Lower leg skin (tissue), 3 donors: ENCODE results near the gene DUS2.

ENCODE experiments used
- POLR2A ChIP-seq, 2 donors: fragments of 450-650 bp; IDR thresholded peaks; one replicate each; pipeline ENCODE4 v1.6.1; 2016 to 2017; ENCODE audit warnings: antibody characterized with exemption in 2 of 2, mild to moderate bottlenecking in 1 of 2, moderate library complexity in 1 of 2
- TF ChIP-seq, protein P1 (sequence below), 3 donors: fragments of 450-650 bp; IDR thresholded peaks; one replicate each; pipeline ENCODE4 v1.5.1; 2016; ENCODE audit warnings: antibody characterized with exemption in 3 of 3, mild to moderate bottlenecking in 3 of 3, moderate library complexity in 2 of 3

DNA sequence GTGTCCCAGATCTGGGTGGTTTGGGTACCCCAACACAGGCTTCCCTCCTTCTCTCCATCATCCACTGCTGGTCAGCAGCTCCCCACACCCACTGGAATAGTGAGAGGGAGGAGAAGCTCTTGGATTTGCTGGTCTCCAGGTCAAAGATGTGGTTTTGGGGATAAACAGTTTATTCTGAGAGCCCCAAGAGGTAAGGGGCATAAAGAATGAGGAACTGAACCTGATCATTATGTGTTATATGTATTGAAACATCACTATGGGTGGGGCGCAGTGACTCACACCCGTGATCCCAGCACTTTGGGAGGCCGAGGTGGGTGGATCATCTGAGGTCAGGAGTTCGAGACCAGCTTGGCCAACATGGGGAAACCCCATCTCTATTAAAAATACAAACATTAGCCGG, 27.7 kb upstream of the DUS2 start:
- no peak for TF ChIP-seq POLR2A (IDR thresholded peaks at IDR 0.05)
- TF ChIP-seq, protein P1, sequence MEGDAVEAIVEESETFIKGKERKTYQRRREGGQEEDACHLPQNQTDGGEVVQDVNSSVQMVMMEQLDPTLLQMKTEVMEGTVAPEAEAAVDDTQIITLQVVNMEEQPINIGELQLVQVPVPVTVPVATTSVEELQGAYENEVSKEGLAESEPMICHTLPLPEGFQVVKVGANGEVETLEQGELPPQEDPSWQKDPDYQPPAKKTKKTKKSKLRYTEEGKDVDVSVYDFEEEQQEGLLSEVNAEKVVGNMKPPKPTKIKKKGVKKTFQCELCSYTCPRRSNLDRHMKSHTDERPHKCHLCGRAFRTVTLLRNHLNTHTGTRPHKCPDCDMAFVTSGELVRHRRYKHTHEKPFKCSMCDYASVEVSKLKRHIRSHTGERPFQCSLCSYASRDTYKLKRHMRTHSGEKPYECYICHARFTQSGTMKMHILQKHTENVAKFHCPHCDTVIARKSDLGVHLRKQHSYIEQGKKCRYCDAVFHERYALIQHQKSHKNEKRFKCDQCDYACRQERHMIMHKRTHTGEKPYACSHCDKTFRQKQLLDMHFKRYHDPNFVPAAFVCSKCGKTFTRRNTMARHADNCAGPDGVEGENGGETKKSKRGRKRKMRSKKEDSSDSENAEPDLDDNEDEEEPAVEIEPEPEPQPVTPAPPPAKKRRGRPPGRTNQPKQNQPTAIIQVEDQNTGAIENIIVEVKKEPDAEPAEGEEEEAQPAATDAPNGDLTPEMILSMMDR (IDR thresholded peaks at IDR 0.05) = no peak
